ENCODE results near the gene JARID2.

Gene JARID2

GRCh38 chr6:15245361-15246216 is at the start of gene JARID2:
JARID2 (plus strand) TSS chr6:15246069; CDS start chr6:15246540, 471 bp downstream.
- peak; percentile 85 for DNase-seq (ENCODE audit: low read depth)

GRCh38 chr6:15200087-15200486 is 45.8 kb upstream of the JARID2 start:
- no peak for DNase-seq (ENCODE audit: low read depth)

- DNase-seq (ENCODE audit: low read depth) = no peak
Observed at GRCh38 chr6:15205321-15205720, 40.5 kb upstream of the JARID2 start.

DNA sequence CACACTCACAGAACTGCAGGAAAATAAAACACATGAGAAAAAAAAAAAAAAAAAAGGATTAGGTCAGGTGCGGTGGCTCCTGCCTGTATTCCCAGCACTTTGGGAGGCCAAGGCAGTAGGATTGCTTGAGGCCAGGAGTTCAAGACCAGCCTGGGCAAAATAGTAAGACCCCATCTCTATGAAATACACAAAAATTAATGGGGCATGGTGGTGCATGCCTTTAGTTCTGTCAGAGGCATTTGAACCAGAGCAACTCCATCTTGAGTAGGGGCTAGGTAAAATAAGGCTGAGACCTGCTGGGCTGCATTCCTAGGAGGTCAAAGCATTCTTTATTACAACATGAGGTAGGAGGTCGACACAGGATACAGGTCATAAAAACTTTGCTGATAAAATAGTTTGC is 39.0 kb upstream of the JARID2 start:
- DNase-seq (ENCODE audit: low read depth) = no peak

DNA sequence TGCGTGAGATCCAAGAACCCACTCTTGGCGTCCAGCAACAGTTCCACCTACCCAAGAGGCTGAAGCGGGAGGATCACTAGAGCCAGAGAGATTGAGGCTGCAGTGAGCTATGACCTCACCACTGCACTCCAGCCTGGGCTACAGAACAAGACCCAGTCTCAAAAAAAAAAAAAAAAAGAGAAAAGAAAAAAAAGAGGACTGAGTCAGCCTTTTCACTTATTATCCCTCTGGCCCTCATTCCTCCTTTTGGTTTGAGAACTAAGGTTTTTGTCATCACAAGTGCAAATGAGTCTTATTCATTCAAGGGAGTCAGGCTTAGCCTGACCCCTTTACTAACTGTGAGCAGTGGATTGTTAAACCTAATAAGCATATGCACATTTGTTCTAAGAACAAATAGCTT is 37.9 kb upstream of the JARID2 start:
- DNase-seq (ENCODE audit: low read depth) = no peak

DNA sequence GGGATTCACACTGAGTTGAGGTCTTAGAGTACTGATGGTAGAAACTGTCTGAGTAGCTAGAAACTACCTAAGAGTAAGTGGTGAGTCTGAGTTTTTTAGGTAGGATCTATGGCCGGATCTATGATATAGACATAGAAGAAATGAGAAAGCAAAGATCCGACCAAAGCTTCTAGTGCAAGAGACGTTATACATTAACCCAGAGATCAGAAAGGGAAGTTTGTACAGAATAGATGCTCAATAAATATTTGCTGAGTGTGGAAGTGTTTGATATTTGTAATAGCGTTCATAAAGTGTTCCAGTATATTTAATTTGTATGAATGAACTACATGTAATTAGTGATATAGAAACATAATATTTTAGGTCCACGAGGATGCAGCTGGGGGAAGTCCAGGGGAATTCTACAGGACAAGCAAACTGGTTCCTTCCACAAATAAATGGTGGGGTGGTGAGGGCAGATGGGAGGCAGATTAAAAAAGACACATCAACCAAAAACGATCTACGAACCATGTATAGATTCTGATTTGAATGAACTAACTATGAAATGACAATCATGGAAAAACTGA is 31.9 kb upstream of the JARID2 start:
- DNase-seq (ENCODE audit: low read depth) = no peak

DNA sequence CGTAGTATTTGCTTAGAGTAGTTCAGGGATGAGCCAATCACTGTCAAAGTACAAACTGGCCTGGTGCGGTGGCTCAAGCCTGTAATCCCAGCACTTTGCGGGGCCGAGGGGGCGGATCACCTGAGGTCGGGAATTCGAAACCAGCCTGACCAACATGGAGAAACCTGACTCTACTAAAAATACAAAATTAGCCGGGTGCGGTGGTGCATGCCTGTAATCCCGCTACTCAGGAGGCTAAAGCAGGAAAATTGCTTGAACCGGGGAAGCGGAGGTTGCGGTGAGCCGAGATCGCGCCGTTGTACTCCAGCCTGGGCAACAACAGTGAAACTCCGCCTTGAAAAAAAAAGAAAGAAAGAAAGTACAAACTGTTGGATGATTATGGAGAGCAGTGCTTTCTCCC is 27.5 kb upstream of the JARID2 start:
- DNase-seq (ENCODE audit: low read depth) = no peak

GRCh38 chr6:15220062-15220461 is 25.8 kb upstream of the JARID2 start:
- DNase-seq (ENCODE audit: low read depth) = no peak

- no peak for DNase-seq (ENCODE audit: low read depth)
Observed at GRCh38 chr6:15227827-15228318, 18.0 kb upstream of the JARID2 start.

DNA sequence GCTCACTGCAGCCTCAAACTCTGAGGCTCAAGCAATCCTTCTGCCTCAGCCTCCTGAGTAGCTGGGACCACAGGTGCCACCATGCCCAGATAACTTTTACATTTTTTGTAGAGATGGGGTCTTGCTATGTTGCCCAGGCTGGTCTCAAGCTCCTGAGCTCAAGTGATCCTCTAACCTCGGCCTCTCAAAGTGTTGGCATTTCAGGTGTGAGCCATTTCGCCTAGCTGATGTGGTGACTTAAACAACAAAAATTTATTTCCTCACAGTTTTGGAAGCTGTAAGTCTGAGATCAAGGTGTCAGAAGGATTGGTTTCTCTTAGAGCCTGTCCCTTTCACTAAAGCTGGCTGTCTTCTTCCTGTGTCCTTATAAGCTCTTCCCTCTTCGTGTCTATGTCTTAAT is 15.0 kb upstream of the JARID2 start:
- DNase-seq (ENCODE audit: low read depth) = no peak

DNA sequence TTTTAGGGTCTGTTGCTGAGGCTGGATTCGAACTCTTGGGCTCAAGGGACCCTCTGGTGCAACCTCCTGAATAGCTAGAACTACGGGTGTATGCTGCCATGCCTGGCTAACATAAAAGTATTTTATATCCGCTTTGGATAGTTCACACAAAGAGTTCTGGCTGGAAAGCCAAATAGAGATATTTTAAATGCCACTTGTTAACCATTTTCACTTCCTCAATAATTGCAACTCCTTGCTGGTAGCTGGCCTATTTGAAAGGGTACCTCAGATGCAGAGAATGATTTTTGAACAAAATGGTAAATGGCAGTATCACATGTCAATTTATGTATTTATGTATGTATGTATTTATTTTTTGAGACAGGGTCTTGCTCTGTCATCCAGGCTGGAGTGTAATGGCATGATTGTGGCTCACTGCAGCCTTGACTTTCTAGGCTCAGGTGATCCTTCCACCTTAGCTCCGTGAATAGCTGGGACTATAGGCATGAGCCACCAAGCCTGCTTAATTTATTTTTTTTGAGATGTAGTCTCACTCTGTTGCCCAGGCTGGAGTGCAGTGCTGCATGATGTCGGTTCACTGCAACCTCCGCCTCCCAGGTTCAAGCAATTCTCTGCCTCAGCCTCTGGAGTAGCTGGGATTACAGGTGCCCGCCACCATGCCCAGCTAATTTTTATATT is 12.9 kb upstream of the JARID2 start:
- DNase-seq (ENCODE audit: low read depth) = no peak

DNA sequence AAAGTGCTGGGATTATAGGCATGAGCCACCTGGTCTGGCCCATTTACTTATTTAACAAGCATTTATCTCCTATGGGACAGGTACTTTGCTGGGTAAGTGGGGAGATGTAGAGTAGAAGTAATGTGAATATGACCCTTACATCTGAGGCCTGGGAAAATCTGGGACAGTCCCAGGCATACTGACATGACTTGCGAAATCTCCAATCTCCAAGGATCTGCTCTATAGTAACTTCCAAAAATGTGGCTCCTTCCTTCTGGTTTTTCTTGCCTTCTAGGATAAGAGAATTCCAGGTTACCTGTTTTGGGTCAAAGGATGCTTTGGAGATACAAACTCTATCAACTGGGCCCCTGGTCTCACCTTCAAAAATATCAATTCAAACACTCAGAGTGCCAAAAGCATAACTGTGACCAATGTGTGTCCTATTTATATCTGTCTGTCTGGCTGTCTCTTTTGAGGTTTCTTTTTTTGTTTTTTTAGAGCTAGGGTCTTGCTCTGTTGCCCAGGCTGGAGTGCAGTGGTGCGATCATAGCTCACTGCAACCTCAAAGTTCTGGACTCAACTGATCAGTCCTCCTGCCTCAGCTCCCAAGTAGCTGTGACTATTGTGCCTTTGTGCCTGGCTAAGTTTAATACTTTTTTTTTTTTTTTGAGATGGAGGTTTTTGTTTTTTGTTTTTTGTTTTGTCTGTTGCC is 11.7 kb upstream of the JARID2 start:
- DNase-seq (ENCODE audit: low read depth) = no peak

DNA sequence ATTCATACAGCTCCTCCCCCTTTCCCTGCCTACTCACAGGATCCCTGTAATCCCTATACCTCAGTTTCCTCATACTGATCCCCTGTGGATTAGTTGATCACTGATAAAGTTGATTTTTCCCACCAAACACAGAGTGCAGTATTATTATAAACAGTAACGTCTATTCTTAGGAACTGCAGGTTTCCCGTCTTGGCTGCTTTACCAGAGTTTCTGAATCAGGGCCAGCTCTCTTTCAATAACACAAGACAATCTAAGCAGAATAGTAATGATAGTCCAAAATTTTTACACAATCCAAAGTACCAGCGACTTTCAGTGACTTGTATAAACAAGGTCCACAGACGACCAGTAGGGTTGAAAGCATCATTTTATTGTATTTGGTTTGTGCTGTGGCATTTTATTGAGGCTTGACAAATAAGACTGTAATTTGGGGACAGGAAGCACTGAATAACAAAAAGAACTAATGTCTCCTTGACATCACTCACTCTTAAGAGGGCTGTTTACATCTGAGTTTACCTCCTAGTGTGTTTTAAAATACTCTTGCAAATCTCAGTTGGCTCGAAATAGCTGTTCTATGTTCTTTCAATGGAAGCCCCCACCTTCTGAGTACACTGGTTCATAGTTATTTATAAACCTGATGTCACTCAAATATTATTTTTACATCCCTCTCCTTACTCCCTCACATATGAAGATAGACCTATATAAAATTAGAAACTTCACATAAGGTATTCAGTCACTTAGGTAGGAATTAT is 6.1 kb upstream of the JARID2 start:
- no peak for DNase-seq (ENCODE audit: low read depth)

GRCh38 chr6:15242503-15242902 is 3.4 kb upstream of the JARID2 start:
- DNase-seq (ENCODE audit: low read depth) = no peak

DNA sequence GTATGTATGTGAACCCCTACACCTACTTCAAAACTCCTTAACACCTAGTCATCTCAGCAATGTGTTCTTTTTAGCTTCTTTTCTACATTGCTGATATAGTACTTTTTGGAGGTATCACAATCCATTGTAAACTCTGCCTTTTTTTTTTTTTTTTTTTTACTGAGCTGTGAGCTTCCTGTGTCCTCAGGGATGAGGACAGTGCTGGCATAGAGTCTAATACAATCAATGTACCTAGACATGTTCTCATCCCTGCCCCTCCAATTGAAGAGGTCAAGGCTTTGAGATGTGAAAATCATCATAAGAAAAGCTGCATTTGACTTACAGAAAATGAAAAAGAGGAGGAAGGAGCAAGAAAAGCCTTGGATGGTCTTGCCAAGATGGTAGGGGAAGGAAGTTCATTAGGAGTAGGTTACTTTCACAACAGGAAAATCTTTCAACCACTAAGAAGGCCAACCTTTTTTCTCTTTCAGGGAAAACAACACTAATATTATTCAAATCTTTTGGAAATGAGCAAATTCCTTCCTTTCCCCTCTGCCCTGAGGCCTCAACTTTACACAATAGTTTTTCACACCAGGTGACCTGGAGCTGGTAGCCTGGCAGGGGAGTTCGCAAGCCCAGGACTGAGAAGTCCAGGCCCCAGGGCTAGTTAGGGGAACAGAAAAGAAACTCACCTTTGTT is 2.8 kb upstream of the JARID2 start:
- DNase-seq (ENCODE audit: low read depth) = no peak

- DNase-seq (ENCODE audit: low read depth) = no peak
Observed at GRCh38 chr6:15243910-15244619, 1.8 kb upstream of the JARID2 start.

DNA sequence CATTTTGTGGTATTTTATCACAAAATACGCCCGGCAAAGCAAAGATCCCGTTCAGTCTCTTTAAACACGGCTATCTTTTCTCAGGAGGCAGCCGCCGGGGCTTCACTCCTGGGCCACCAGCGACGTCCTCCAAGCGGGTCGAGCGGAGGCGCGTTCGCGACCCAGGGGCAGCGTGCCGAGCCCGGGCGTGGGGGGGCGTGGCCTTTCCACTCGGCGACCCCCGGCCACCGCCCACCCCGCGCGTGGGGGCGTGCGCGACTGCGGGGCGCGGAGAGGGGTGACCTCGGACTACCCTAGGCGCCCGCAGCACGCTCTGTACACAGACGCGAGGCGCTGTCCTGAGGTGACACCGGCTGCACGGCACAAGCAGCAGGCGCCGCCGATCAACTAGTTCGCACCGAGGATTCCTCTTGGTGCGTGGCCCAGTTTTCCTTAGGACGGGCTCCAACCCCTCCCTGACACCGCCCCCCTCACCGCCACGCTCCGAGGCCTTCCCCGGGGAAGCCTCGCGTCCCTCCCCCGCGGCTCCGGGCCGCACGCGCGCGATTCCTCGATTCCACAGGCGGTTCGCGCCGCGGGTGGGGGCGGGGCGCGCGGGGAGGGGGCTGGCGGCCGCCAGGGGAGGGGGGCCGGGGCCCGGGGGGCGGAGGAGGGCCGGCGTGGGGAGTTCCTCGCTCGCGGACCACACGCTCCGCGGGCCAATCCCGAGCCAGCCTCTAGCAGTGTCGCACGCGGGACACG is 1.1 kb upstream of the JARID2 start:
- no peak for DNase-seq (ENCODE audit: low read depth)

- no peak for DNase-seq (ENCODE audit: low read depth)
Observed at GRCh38 chr6:15246217-15246665, 372 bp downstream of the JARID2 start.

GRCh38 chr6:15246666-15247499 is 1.0 kb downstream of the JARID2 start:
- DNase-seq (ENCODE audit: low read depth) = no peak

Data from activated T-helper 1 cell treated with Interleukin-2 at 50 U/mL for 16 hours (primary cell).